Kidney epithelial cell (primary cell): ENCODE results near the gene MIA. TPM values are rescaled to one million over a fixed set of nuclear protein-coding genes. Genes with fewer than 3 reads are reported as not detected.
"Not testable (repeated sequence)": the region's sequence is repeated elsewhere in the genome, so short reads cannot be mapped to it uniquely, and the experiment has no call there.

ENCODE experiments used
- DNase-seq: peaks from one replicate; pipeline ENCODE4 v3.0.0-alpha.2; 2010; ENCODE audit warnings: low read depth
- H3K27me3 ChIP-seq: 2 replicates; pipeline ENCODE4 v1.6.0; 2011; ENCODE audit warnings: low read length; ENCODE audit not compliant: control insufficient read depth, insufficient read depth
- H3K36me3 ChIP-seq: 2 replicates; pipeline ENCODE4 v1.5.1; 2011; ENCODE audit warnings: low read length; ENCODE audit not compliant: control insufficient read depth, insufficient read depth
- H3K4me3 ChIP-seq: 2 replicates; pipeline ENCODE4 v1.5.1; 2011; ENCODE audit warnings: low read depth, mild to moderate bottlenecking, control low read depth, low read length
- total RNA-seq: library from RNA; depleted of rRNA; stranded (reverse); fragments of >200 nt; gene quantifications from 2 replicates; pipeline ENCODE4 v1.2.3, GENCODE V29; 2015
- TF ChIP-seq, protein P1 (sequence below): IDR thresholded peaks from 2 replicates; pipeline ENCODE4 v1.5.1; 2011; ENCODE audit warnings: mild to moderate bottlenecking, moderate library complexity, low read length, control low read depth, inconsistent platforms; ENCODE audit not compliant: insufficient read depth, poor library complexity, severe bottlenecking

The MIA gene
- total RNA-seq, 1 donor from 2014 or later = not detected

DNA sequence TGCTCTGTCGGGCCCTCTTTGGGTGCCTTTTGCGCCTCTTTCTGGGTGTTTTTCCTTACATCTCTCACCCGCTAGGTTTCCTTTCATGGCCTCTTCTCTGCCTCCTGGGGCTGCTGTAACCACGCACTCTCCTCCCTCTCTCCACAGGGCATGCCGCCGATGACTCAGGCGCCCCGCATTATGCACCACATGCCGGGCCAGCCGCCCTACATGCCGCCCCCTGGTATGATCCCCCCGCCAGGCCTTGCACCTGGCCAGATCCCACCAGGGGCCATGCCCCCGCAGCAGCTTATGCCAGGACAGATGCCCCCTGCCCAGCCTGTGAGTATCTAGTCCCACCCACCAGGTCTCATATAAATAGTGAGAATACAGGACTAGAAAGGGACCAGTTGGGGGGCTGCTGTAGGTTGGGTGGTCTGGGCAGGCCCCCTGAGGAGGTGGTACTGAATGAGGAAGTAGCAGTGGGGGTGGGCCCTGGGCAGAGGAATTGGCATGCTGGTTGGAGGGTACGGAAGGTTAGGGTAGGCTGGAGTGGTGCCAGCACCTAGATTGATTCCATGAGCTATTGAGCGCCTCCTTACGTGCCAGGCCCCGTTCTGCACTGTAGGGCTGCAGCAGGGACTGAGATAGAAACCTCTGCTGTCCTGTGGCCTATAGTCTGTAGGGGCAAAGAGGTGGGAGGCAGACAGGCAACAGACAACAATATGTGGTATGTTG is 12.4 kb upstream of the MIA start:
- Histone ChIP-seq H3K36me3 (peaks cover 5% of the 10 kb centered on the region), H3K4me3 (no peak overlapping the region), H3K27me3 (no peaks in the 10 kb centered on the region)
- TF ChIP-seq, protein P1, sequence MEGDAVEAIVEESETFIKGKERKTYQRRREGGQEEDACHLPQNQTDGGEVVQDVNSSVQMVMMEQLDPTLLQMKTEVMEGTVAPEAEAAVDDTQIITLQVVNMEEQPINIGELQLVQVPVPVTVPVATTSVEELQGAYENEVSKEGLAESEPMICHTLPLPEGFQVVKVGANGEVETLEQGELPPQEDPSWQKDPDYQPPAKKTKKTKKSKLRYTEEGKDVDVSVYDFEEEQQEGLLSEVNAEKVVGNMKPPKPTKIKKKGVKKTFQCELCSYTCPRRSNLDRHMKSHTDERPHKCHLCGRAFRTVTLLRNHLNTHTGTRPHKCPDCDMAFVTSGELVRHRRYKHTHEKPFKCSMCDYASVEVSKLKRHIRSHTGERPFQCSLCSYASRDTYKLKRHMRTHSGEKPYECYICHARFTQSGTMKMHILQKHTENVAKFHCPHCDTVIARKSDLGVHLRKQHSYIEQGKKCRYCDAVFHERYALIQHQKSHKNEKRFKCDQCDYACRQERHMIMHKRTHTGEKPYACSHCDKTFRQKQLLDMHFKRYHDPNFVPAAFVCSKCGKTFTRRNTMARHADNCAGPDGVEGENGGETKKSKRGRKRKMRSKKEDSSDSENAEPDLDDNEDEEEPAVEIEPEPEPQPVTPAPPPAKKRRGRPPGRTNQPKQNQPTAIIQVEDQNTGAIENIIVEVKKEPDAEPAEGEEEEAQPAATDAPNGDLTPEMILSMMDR = no peak
- DNase-seq = no peak

DNA sequence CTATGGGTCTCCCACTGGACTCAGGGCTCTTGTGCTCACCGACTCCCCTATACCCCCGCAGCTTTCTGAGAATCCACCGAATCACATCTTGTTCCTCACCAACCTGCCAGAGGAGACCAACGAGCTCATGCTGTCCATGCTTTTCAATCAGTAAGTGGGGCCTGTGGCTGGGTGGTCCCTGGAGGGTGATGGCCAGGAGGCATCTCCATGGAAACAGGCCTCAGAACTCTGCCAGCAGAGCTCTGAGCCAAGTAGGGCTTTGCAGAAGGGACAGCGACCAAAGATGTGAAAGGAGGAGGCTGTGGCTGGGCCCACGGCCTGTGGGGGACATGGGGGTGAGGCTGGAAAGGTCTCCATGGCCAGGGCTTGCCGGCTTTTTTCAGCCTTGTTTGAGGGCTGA is 11.8 kb upstream of the MIA start:
- DNase-seq = no peak
- TF ChIP-seq, protein P1 = no peak
- no peak overlapping the region for H3K4me3 ChIP-seq
- no peaks in the 10 kb centered on the region for H3K27me3 ChIP-seq
- peaks cover 5% of the 10 kb centered on the region for H3K36me3 ChIP-seq

DNA sequence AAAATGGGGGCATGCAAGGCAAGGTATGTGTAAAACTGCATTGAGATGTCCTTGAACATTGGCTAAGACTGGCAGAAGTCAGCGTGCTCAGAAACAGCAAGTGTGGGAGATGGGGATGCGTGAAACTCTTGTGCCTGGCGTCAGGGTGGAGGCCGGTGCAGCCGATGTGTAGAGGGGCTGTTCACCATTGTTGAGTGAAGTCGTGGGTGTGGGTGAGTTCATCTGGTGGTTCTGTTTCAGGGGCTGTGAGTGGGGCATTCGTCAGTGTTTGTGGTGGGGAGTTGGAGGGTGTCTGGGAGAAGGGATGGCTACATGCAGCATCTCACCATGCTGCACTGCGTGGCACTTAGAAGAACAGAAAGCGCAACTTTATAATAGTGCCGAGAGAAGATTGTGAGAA is 11.4 kb upstream of the MIA start:
- TF ChIP-seq, protein P1 = no peak
- peaks cover 5% of the 10 kb centered on the region for H3K36me3 ChIP-seq
- no peak for DNase-seq
- no peaks in the 10 kb centered on the region for H3K27me3 ChIP-seq
- no peak overlapping the region for H3K4me3 ChIP-seq

DNA sequence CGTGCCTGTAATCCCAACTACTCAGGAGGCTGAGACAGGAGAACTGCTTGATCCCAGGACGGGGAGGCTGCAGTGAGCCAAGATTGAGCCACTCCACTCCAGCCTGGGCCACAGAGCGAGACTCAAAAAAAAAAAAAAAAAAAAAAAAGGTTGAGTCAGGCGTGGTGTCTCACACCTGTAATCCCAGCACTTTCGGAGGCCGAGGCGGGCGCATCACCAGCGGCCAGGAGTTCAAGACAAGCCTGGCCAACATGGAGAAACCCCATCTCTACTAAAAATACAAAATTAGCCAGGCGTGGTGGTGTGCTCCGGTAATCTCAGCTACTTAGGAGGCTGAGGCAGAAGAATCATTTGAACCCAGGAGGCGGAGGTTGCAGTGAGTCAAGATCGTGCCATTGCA is 8.9 kb upstream of the MIA start:
- H3K36me3 ChIP-seq = not testable (repeated sequence)

DNA sequence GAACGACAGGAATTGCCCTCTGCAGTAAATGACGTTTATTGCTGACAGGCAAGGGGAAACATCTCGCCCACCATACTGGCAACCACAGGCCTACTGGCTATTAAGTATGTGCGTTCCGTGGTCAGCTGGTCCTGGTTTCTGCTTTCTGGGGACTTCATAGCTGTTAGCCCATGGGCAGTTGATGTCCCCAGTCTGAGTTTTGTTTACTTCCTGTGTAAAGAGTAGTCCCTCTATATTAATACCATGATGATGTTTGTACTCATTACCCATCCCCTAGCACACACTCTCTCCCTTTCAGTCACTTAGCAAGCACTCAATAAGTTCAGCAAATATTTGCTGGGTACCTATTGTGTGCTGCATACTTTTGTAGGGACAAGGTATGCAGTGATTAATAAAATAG is 6.5 kb upstream of the MIA start:
- TF ChIP-seq, protein P1 = no peak
- no peak for DNase-seq
- H3K4me3 ChIP-seq = no peak overlapping the region
- H3K27me3 ChIP-seq = no peaks in the 10 kb centered on the region
- H3K36me3 ChIP-seq = peaks cover 3% of the 10 kb centered on the region

More for the DNA sequence above, 8.9 kb upstream of the MIA start:
- DNase-seq, H3K27me3 ChIP-seq, H3K4me3 ChIP-seq: not testable (repeated sequence)

DNA sequence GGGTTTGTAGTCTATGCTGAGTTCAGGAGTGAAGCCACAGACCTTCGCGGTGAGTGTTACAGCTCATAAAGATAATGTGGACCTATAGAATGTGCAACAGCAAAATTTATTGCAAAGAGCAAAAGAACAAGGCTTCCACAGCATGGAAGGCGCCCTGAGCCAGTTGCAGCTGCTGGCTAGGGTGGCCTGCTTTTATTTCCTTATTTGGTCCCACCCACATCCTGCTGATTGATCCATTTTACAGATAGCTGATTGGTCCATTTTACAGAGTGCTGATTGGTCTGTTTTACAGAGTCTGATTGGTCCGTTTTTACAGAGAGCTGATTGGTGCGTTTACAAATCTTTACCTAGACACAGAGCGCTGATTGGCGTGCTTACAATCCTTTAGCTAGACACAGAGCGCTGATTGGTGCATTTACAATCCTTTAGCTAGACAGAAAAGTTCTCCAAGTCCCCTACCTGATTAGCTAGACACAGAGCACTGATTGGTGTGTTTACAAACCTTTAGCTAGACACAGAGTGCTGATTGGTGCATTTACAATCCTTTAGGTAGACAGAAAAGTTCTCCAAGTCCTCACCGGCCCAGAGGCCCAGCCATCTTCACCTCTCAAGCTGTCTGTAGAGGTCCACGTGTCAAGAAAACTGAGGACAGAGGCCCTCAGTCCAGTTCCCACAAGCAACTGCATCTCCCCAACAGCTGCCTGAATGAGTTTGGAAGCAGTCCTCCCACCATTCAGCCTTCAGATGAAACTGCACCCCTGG is 4.0 kb upstream of the MIA start:
- DNase-seq, H3K27me3 ChIP-seq, H3K36me3 ChIP-seq, H3K4me3 ChIP-seq: not testable (repeated sequence)
